GM19043 (cell line): ENCODE data around the gene PSMC5.

ENCODE experiments used
- ATAC-seq: cut with Tn5 transposase; IDR thresholded peaks from one replicate; pipeline ENCODE4 v1.9.1; 2021; ENCODE audit warnings: low read depth; ENCODE audit not compliant: unreplicated experiment

The PSMC5 gene

GRCh38 chr17:63819585-63820537, 7.4 kb upstream of the PSMC5 start:
- no peak for ATAC-seq

GRCh38 chr17:63820963-63821561, 6.2 kb upstream of the PSMC5 start:
- no peak for ATAC-seq

GRCh38 chr17:63821804-63822203, 5.4 kb upstream of the PSMC5 start:
- ATAC-seq, result no peak

GRCh38 chr17:63822537-63822936, 4.7 kb upstream of the PSMC5 start:
- no peak for ATAC-seq

- no peak for ATAC-seq
Observed at GRCh38 chr17:63823659-63824331, 3.4 kb upstream of the PSMC5 start.

- ATAC-seq, result no peak
Observed at GRCh38 chr17:63824362-63824761, 2.9 kb upstream of the PSMC5 start.

- ATAC-seq, result no peak
Observed at GRCh38 chr17:63826468-63827001, 696 bp upstream of the PSMC5 start.

- ATAC-seq, result no peak
Observed at GRCh38 chr17:63827801-63828221, 580 bp downstream of the PSMC5 start.

GRCh38 chr17:63828936-63829335, 1.7 kb downstream of the PSMC5 start:
- no peak for ATAC-seq

- ATAC-seq, result no peak
Observed at GRCh38 chr17:63830278-63830677, 3.0 kb downstream of the PSMC5 start.

- no peak for ATAC-seq
Observed at GRCh38 chr17:63830904-63831491, 3.8 kb downstream of the PSMC5 start.

GRCh38 chr17:63831505-63831904, 4.3 kb downstream of the PSMC5 start:
- ATAC-seq, result no peak

GRCh38 chr17:63832014-63832413, 4.8 kb downstream of the PSMC5 start:
- no peak for ATAC-seq

- ATAC-seq, result no peak
Observed at GRCh38 chr17:63832455-63832854, 5.2 kb downstream of the PSMC5 start.

GRCh38 chr17:63833026-63833740, 6.0 kb downstream of the PSMC5 start:
- no peak for ATAC-seq

- no peak for ATAC-seq
Observed at GRCh38 chr17:63833741-63834373, 6.6 kb downstream of the PSMC5 start.

GRCh38 chr17:63834431-63835166, 7.4 kb downstream of the PSMC5 start:
- no peak for ATAC-seq

- ATAC-seq, result no peak
Observed at GRCh38 chr17:63835167-63835720, 8.0 kb downstream of the PSMC5 start.

- ATAC-seq, result no peak
Observed at GRCh38 chr17:63836811-63837210, 9.6 kb downstream of the PSMC5 start.
